Tibial nerve (tissue), 4 donors: ENCODE results near the gene VEGFB. TPM values are rescaled to one million over a fixed set of nuclear protein-coding genes. Genes with fewer than 3 reads are reported as not detected.
A peak's percentile ranks its signal among the peaks of the same experiment; 100 is the strongest.

Experiments
- DNase-seq, 2 donors: peaks; one replicate each; pipeline ENCODE4 v3.0.0-alpha.2; 2019; ENCODE audit warnings: low spot score in 2 of 2
- H3K27ac ChIP-seq, 4 donors: fragments of 200-600 bp; sonication (generic) in 3 of 4; one replicate each; pipeline ENCODE4 v1.5.1; 2017 to 2019; ENCODE audit warnings: mild to moderate bottlenecking in 1 of 4
- H3K27me3 ChIP-seq, 2 donors: fragments of 200-600 bp; sonication (generic) in 1 of 2; one replicate each; pipeline versions ENCODE4 v1.5.1 to v1.6.0; 2017 to 2019
- H3K36me3 ChIP-seq, 3 donors: fragments of 200-600 bp; sonication (generic); one replicate each; pipeline ENCODE4 v1.5.1; 2018 to 2019
- H3K4me1 ChIP-seq, 4 donors: fragments of 200-600 bp; sonication (generic) in 3 of 4; one replicate each; pipeline ENCODE4 v1.5.1; 2017 to 2019
- H3K4me3 ChIP-seq, 4 donors: fragments of 200-600 bp; sonication (generic) in 3 of 4; one replicate each; pipeline ENCODE4 v1.5.1; 2017 to 2019; ENCODE audit warnings: mild to moderate bottlenecking in 1 of 4, moderate library complexity in 1 of 4
- H3K9me3 ChIP-seq, 4 donors: fragments of 200-600 bp; sonication (generic) in 3 of 4; one replicate each; pipeline ENCODE4 v1.5.1; 2017 to 2019
- CTCF ChIP-seq, 5 experiments: fragments of 200-600 bp in 3 of 5; fragments of 450-650 bp in 2 of 5; sonication (generic) in 3 of 5; IDR thresholded peaks; one replicate each; pipeline ENCODE4 v1.5.1; 2016 to 2019; ENCODE audit warnings: antibody characterized with exemption in 5 of 5, mild to moderate bottlenecking in 3 of 5, moderate library complexity in 2 of 5
- EP300 ChIP-seq, 2 donors: sonication (generic); formaldehyde crosslinking; IDR thresholded peaks; one replicate each; pipeline ENCODE4 v1.6.1; 2017; ENCODE audit warnings: antibody characterized with exemption in 2 of 2, mild to moderate bottlenecking in 1 of 2
- POLR2A ChIP-seq, 2 donors: fragments of 450-650 bp; IDR thresholded peaks; one replicate each; pipeline ENCODE4 v1.6.1; 2017; ENCODE audit warnings: antibody characterized with exemption in 2 of 2, mild to moderate bottlenecking in 2 of 2, moderate library complexity in 2 of 2
- WGBS, 2 donors: methylation state at CpG; one replicate each; pipeline ENCODE4 v1.1.5; 2018; 5-methylcytosine and 5-hydroxymethylcytosine counted together
- total RNA-seq, 4 donors: library from RNA; depleted of rRNA; stranded (reverse); fragments of >200 nt; gene quantifications; one replicate each; pipeline ENCODE4 v1.1.0, GENCODE V29; 2016

VEGFB gene
- total RNA-seq, 4 donors from 2014 or later, result 84.3 to 129 (median 109) TPM

GRCh38 chr11:64284048-64284961, 49.9 kb downstream of the VEGFB start, which contains the start of gene BAD:
Gene BAD, minus strand, starts transcription at chr11:64284665. Its CDS starts 297 bp downstream, at chr11:64284368.
- Histone ChIP-seq H3K4me1 (peaks cover 0 to 30% (median 21%) of the 10 kb centered on the region in 4 donors), H3K36me3 (peaks cover 0 to 30% (median 0%) of the 10 kb centered on the region in 3 donors), H3K27me3 (no peaks in the 10 kb centered on the region), H3K27ac (peak within 1 kb of the TSS; percentile 91 to 98 (median 94)), H3K9me3 (no peaks in the 10 kb centered on the region), H3K4me3 (peak within 1 kb of the TSS; percentile 79 to 84 (median 82))
- WGBS, 2 donors, result 8 to 10% methylated on average over 13 to 15 of the region's 44 CpGs
- no peak for TF ChIP-seq CTCF (IDR thresholded peaks at IDR 0.05)
- peak; percentile 43 to 65 for TF ChIP-seq POLR2A (IDR thresholded peaks at IDR 0.05)
- TF ChIP-seq EP300 (IDR thresholded peaks at IDR 0.05), result peak; percentile 24 to 92
- peak; percentile 91 to 94 for DNase-seq

- peak within 1 kb of the TSS; percentile 79 to 84 (median 82) for H3K4me3 ChIP-seq
- H3K4me1 ChIP-seq, result peaks cover 0 to 30% (median 21%) of the 10 kb centered on the region in 4 donors
- DNase-seq, result peak; percentile 66 to 81
- peaks cover 0 to 36% (median 0%) of the 10 kb centered on the region in 3 donors for H3K36me3 ChIP-seq
- H3K9me3 ChIP-seq, result no peaks in the 10 kb centered on the region
- H3K27me3 ChIP-seq, result peaks cover 0 to 9% of the 10 kb centered on the region in 2 donors
- 0 to 1% methylated on average over 19 to 56 of the region's 102 CpGs for WGBS, 2 donors
- TF ChIP-seq POLR2A (IDR thresholded peaks at IDR 0.05), result peak in 1 of 2 donors; percentile 13
- TF ChIP-seq CTCF (IDR thresholded peaks at IDR 0.05), result peak in 2 of 5 experiments; percentile 33 to 43
- TF ChIP-seq EP300 (IDR thresholded peaks at IDR 0.05), result peak in 1 of 2 donors; percentile 4
- H3K27ac ChIP-seq, result peak within 1 kb of the TSS; percentile 91 to 98 (median 94)
These were observed 50.8 kb downstream of the VEGFB start, which contains the start of gene GPR137 for GRCh38 chr11:64284962-64285884. Gene GPR137, plus strand, starts transcription at chr11:64285848. Its CDS starts 677 bp downstream, at chr11:64286525.

- no peak for TF ChIP-seq CTCF (IDR thresholded peaks at IDR 0.05)
- peaks cover 0 to 32% (median 23%) of the 10 kb centered on the region in 4 donors for H3K4me1 ChIP-seq
- 31 to 43% methylated on average over 23 to 33 of the region's 40 CpGs for WGBS, 2 donors
- peaks cover 0 to 17% of the 10 kb centered on the region in 2 donors for H3K27me3 ChIP-seq
- no peaks in the 10 kb centered on the region for H3K9me3 ChIP-seq
- H3K4me3 ChIP-seq, result peak overlapping the region; percentile 79 to 84 (median 82)
- peaks cover 0 to 30% (median 0%) of the 10 kb centered on the region in 3 donors for H3K36me3 ChIP-seq
- peak overlapping the region; percentile 91 to 98 (median 94) for H3K27ac ChIP-seq
- no peak for DNase-seq
These were observed 51.8 kb downstream of the VEGFB start for GRCh38 chr11:64285885-64286800.

GRCh38 chr11:64286801-64287159, 52.4 kb downstream of the VEGFB start:
- H3K4me1 ChIP-seq, result peaks cover 0 to 39% (median 25%) of the 10 kb centered on the region in 4 donors
- WGBS, 2 donors, result 90% methylated on average over 8 to 9 of the region's 9 CpGs
- no peak for TF ChIP-seq POLR2A (IDR thresholded peaks at IDR 0.05)
- TF ChIP-seq EP300 (IDR thresholded peaks at IDR 0.05), result no peak
- no peak for TF ChIP-seq CTCF (IDR thresholded peaks at IDR 0.05)

More at GRCh38 chr11:64286801-64287159, 52.4 kb downstream of the VEGFB start:
- Histone ChIP-seq H3K36me3 (peaks cover 0 to 24% (median 0%) of the 10 kb centered on the region in 3 donors), H3K4me3 (no peak overlapping the region), H3K9me3 (no peaks in the 10 kb centered on the region), H3K27ac (no peak overlapping the region), H3K27me3 (peaks cover 0 to 19% of the 10 kb centered on the region in 2 donors)
- no peak for DNase-seq
